GM13976 (cell line): Measurements from ENCODE around the gene SRD5A1.

Source experiments
- DNase-seq: peaks from one replicate; pipeline ENCODE4 v3.0.0; 2012; ENCODE audit warnings: low spot score
- in situ Hi-C: fragments of 300-500 bp; cut with MboI; formaldehyde crosslinking; loops from one replicate; pipeline ENCODE4 v1.12.0; 2022; ENCODE audit warnings: low sequenced_read_pairs, mixed read lengths, inconsistent platforms; ENCODE audit not compliant: unreplicated experiment
- TF ChIP-seq, protein P1 (sequence below): IDR thresholded peaks from 2 replicates; pipeline ENCODE4 v1.5.1; 2012; ENCODE audit warnings: borderline replicate concordance, mild to moderate bottlenecking; ENCODE audit not compliant: insufficient read depth; ENCODE audit errors: extremely low read depth, missing control alignments, control extremely low read depth

SRD5A1 gene

DNA sequence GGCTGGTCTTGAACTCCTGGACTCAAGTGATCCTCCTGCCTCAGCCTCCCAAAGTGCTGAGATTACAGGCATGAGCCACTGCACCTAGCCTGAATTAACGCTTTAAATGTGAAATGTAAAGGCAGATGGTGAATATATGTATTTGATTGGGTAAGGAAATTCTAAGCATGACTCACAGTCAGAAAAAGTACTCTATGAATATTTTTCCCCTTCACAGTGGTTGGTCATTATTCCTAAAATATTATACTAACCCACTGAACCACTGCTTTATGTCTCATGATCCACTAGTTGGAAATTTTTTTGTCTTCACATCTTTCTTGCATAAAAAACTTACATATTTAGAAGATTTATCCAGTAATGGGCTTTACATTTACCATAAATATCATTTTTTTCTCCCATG, 65.5 kb downstream of the SRD5A1 start:
- TF ChIP-seq, protein P1, sequence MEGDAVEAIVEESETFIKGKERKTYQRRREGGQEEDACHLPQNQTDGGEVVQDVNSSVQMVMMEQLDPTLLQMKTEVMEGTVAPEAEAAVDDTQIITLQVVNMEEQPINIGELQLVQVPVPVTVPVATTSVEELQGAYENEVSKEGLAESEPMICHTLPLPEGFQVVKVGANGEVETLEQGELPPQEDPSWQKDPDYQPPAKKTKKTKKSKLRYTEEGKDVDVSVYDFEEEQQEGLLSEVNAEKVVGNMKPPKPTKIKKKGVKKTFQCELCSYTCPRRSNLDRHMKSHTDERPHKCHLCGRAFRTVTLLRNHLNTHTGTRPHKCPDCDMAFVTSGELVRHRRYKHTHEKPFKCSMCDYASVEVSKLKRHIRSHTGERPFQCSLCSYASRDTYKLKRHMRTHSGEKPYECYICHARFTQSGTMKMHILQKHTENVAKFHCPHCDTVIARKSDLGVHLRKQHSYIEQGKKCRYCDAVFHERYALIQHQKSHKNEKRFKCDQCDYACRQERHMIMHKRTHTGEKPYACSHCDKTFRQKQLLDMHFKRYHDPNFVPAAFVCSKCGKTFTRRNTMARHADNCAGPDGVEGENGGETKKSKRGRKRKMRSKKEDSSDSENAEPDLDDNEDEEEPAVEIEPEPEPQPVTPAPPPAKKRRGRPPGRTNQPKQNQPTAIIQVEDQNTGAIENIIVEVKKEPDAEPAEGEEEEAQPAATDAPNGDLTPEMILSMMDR = no peak
- no peak for DNase-seq
- in situ Hi-C loops = no loop called here

DNA sequence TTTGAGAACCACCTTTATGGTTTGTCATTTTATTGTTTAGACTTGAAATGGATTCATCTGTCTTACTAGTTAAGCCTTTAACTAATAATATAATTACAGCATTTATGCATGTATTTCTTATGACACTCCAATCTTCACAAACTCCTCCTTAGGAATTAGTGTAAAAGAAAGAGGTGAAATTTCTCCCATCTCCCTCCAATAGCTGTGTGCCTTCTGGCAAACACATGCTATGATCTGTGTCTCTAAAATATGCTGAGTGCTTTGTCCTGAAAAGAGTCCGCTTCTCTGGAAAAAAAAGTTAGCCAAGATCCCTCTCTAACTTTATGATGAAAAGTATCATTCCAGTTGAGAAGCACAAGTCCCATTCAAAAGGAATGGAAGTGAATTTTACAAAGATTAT, 66.1 kb downstream of the SRD5A1 start:
- DNase-seq = no peak
- in situ Hi-C loops = no loop called here
- TF ChIP-seq, protein P1 = no peak

DNA sequence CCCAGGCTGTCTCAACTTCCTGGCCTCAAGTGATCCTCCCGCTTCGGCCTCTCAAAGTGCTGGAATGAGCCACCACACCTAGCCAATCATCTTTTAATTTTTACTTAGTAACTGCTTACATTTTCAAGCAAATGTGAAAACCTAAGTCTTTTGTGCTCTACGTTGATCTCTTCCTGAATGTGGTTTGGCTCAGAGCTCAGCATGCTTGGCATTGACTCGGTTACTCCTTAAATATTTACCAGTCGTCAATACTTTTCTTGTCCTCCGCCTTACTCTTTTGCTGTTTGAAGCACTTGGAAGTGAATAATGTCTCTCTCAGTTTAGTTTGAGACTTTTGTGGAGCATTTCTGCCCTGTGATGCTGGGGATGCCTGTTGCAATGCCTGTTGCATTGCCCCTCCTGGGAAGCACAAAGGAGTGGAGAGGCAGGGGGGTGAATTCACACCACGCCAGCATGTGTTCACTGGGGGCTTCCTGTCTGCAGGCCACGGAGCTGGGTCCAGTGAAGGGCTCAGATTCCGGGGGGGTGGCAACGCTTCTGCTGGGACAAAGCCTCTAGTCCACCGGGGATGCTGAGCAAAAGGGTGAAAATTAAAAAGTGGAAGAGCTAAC, 66.9 kb downstream of the SRD5A1 start:
- TF ChIP-seq, protein P1 = no peak
- DNase-seq = no peak
- in situ Hi-C loops = no loop called here

DNA sequence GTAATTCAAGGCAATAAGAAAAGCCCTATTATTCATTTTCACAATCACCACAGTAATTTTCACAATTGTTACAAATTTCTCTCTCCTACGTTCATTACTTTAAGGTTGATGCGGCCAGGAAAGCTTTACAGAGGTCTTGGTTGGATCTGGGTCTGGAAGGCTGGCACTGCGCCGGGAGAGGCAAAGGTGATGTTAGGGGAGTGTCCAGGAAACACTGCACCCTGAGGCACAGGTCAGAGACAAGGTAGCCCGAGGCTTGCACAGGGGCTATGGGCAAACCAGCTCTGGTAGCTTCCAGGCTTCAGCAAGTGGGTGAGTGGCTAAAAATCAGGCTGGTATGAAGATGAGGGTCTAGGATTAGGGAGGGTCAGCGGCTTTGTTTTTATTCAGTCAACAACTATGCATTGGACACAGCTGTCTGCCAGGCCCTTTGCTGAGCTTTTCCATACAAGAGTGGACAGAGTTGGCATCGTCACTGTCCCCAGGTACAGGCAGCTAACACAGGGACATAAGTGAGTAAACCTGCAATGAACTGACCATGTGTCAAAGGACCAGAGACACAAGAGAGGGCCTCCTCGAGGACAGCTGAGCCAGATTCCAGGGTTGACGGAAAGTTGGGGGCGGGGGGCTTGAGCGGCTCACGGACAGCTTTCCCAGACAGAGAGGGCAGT, 67.6 kb downstream of the SRD5A1 start:
- in situ Hi-C loops = no loop called here
- DNase-seq = no peak
- TF ChIP-seq, protein P1 = no peak

DNA sequence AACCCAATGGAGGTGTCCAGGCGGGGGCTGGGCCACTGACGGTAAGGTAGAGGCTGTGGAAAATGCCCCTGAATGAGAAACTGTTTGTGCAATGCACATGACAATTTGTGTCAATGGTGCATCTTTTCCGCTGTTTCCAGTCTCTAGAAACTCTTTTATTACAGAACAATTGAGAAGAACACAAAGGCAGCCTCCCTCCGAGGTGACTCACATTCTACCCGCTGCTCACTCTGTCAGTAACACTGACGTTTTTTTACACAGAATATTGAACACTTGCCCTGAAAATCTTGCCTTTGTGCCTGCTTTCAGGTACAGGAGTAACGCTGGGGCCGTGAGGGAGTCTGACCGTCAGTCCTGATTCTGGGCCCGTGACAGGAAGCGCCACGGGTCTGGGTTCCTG, 68.3 kb downstream of the SRD5A1 start:
- TF ChIP-seq, protein P1 = no peak

DNA sequence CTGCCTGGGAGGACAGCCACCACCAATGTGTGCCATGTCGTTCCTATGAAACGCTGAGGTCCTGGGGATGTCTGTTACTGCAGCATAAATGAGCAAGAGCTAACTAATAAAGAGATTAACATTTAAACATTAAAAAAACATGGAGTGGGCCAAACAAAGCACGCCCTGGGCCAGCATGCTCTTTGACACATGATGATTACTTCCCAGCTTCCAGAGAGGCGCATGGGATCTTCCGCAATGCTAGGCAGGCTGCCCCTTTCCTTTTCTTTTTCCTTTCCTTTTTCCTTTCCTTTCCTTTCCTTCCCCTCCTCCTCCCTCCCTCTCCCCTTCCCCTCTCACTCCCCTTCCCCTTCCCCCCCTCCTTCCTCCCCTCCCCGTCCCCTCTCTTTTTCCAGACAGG, 69.4 kb downstream of the SRD5A1 start:
- no peak for DNase-seq
- in situ Hi-C loops = no loop called here
- TF ChIP-seq, protein P1 = no peak

More for the DNA sequence above, 68.3 kb downstream of the SRD5A1 start:
- no peak for DNase-seq
- in situ Hi-C loops = no loop called here

DNA sequence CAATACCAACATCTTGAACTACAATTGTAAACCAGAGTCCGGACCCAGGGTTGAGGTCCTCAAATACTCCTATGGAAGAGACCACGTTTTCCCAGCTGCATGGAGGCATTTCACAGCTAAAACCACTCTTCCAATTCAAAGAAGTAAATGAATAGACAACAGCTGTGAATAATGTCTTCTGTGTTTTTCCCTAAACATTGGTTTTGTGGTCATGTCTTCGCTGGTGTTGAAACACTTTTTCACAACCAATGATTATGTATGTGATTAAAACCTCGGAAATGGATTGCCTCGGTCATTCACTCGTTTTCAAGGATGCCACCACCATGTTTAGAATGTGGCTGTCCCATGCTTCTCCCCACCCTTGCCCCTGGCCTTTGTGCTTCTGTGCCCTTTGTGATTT, 70.6 kb downstream of the SRD5A1 start:
- in situ Hi-C loops = no loop called here
- no peak for DNase-seq

More for the DNA sequence above, 70.6 kb downstream of the SRD5A1 start:
- TF ChIP-seq, protein P1 = no peak
